GF-D8 (cell line): Measurements from ENCODE around the gene CARD19.

Experiments used
- DNase-seq: peaks from one replicate; lab custom pipeline; 2025; lab: John Stamatoyannopoulos, UW

CARD19 gene

GRCh38 chr9:93161786-93162562 is 66.0 kb downstream of the CARD19 start:
- no peak for DNase-seq
